ENCODE measurements around the gene SACM1L. TPM values are rescaled to one million over a fixed set of nuclear protein-coding genes. Genes with fewer than 3 reads are reported as not detected.
A peak's percentile ranks its signal among the peaks of the same experiment; 100 is the strongest.

Gene SACM1L
- total RNA-seq, 1 experiment from 2014 or later, result 79.6 TPM

- H3K4me1 Mint-ChIP-seq, result peaks cover 61% of the 10 kb centered on the region
- ATAC-seq, result no peak
- TF ChIP-seq GTF2I (CRISPR knock-in tag; conservative IDR thresholded peaks at IDR 0.05) (no peak), FOXP4 (CRISPR knock-in tag; IDR thresholded peaks at IDR 0.05) (no peak), NFYB (CRISPR knock-in tag; conservative IDR thresholded peaks at IDR 0.05; ENCODE audit: low read depth) (no peak), ZNF263 (CRISPR knock-in tag; IDR thresholded peaks at IDR 0.05; ENCODE audit: low read depth) (no peak), EMX1 (CRISPR knock-in tag; IDR thresholded peaks at IDR 0.05) (no peak), HMGA2 (CRISPR knock-in tag; IDR thresholded peaks at IDR 0.05) (no peak), JAZF1 (CRISPR knock-in tag; IDR thresholded peaks at IDR 0.05) (no peak), GABPB1 (CRISPR knock-in tag; IDR thresholded peaks at IDR 0.05) (no peak), MYBL2 (CRISPR knock-in tag; IDR thresholded peaks at IDR 0.05) (no peak), KAT7 (CRISPR knock-in tag; IDR thresholded peaks at IDR 0.05; ENCODE audit: borderline replicate concordance) (no peak), RORB (CRISPR knock-in tag; IDR thresholded peaks at IDR 0.05) (no peak), NR3C1 (CRISPR knock-in tag; conservative IDR thresholded peaks at IDR 0.05; ENCODE audit: low read depth) (no peak), ZNF425 (CRISPR knock-in tag; conservative IDR thresholded peaks at IDR 0.05) (no peak), NFE2L1 (CRISPR knock-in tag; IDR thresholded peaks at IDR 0.05) (no peak)
- TF ChIP-seq, protein P1, sequence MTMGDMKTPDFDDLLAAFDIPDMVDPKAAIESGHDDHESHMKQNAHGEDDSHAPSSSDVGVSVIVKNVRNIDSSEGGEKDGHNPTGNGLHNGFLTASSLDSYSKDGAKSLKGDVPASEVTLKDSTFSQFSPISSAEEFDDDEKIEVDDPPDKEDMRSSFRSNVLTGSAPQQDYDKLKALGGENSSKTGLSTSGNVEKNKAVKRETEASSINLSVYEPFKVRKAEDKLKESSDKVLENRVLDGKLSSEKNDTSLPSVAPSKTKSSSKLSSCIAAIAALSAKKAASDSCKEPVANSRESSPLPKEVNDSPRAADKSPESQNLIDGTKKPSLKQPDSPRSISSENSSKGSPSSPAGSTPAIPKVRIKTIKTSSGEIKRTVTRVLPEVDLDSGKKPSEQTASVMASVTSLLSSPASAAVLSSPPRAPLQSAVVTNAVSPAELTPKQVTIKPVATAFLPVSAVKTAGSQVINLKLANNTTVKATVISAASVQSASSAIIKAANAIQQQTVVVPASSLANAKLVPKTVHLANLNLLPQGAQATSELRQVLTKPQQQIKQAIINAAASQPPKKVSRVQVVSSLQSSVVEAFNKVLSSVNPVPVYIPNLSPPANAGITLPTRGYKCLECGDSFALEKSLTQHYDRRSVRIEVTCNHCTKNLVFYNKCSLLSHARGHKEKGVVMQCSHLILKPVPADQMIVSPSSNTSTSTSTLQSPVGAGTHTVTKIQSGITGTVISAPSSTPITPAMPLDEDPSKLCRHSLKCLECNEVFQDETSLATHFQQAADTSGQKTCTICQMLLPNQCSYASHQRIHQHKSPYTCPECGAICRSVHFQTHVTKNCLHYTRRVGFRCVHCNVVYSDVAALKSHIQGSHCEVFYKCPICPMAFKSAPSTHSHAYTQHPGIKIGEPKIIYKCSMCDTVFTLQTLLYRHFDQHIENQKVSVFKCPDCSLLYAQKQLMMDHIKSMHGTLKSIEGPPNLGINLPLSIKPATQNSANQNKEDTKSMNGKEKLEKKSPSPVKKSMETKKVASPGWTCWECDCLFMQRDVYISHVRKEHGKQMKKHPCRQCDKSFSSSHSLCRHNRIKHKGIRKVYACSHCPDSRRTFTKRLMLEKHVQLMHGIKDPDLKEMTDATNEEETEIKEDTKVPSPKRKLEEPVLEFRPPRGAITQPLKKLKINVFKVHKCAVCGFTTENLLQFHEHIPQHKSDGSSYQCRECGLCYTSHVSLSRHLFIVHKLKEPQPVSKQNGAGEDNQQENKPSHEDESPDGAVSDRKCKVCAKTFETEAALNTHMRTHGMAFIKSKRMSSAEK (CRISPR knock-in tag; IDR thresholded peaks at IDR 0.05; ENCODE audit: borderline replicate concordance), result no peak
- TF ChIP-seq, protein P2, sequence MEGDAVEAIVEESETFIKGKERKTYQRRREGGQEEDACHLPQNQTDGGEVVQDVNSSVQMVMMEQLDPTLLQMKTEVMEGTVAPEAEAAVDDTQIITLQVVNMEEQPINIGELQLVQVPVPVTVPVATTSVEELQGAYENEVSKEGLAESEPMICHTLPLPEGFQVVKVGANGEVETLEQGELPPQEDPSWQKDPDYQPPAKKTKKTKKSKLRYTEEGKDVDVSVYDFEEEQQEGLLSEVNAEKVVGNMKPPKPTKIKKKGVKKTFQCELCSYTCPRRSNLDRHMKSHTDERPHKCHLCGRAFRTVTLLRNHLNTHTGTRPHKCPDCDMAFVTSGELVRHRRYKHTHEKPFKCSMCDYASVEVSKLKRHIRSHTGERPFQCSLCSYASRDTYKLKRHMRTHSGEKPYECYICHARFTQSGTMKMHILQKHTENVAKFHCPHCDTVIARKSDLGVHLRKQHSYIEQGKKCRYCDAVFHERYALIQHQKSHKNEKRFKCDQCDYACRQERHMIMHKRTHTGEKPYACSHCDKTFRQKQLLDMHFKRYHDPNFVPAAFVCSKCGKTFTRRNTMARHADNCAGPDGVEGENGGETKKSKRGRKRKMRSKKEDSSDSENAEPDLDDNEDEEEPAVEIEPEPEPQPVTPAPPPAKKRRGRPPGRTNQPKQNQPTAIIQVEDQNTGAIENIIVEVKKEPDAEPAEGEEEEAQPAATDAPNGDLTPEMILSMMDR (IDR thresholded peaks at IDR 0.05), result no peak
- TF ChIP-seq, protein P3, sequence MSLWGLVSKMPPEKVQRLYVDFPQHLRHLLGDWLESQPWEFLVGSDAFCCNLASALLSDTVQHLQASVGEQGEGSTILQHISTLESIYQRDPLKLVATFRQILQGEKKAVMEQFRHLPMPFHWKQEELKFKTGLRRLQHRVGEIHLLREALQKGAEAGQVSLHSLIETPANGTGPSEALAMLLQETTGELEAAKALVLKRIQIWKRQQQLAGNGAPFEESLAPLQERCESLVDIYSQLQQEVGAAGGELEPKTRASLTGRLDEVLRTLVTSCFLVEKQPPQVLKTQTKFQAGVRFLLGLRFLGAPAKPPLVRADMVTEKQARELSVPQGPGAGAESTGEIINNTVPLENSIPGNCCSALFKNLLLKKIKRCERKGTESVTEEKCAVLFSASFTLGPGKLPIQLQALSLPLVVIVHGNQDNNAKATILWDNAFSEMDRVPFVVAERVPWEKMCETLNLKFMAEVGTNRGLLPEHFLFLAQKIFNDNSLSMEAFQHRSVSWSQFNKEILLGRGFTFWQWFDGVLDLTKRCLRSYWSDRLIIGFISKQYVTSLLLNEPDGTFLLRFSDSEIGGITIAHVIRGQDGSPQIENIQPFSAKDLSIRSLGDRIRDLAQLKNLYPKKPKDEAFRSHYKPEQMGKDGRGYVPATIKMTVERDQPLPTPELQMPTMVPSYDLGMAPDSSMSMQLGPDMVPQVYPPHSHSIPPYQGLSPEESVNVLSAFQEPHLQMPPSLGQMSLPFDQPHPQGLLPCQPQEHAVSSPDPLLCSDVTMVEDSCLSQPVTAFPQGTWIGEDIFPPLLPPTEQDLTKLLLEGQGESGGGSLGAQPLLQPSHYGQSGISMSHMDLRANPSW (CRISPR knock-in tag; conservative IDR thresholded peaks at IDR 0.05; ENCODE audit: low read depth), result no peak
- TF ChIP-seq, protein P4, sequence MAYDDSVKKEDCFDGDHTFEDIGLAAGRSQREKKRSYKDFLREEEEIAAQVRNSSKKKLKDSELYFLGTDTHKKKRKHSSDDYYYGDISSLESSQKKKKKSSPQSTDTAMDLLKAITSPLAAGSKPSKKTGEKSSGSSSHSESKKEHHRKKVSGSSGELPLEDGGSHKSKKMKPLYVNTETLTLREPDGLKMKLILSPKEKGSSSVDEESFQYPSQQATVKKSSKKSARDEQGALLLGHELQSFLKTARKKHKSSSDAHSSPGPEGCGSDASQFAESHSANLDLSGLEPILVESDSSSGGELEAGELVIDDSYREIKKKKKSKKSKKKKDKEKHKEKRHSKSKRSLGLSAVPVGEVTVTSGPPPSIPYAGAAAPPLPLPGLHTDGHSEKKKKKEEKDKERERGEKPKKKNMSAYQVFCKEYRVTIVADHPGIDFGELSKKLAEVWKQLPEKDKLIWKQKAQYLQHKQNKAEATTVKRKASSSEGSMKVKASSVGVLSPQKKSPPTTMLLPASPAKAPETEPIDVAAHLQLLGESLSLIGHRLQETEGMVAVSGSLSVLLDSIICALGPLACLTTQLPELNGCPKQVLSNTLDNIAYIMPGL (CRISPR knock-in tag; IDR thresholded peaks at IDR 0.05), result no peak
- TF ChIP-seq, protein P5, sequence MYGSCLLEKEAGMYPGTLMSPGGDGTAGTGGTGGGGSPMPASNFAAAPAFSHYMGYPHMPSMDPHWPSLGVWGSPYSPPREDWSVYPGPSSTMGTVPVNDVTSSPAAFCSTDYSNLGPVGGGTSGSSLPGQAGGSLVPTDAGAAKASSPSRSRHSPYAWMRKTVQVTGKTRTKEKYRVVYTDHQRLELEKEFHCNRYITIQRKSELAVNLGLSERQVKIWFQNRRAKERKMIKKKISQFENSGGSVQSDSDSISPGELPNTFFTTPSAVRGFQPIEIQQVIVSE (CRISPR knock-in tag; IDR thresholded peaks at IDR 0.05; ENCODE audit: borderline replicate concordance), result no peak
- TF ChIP-seq, protein P6, sequence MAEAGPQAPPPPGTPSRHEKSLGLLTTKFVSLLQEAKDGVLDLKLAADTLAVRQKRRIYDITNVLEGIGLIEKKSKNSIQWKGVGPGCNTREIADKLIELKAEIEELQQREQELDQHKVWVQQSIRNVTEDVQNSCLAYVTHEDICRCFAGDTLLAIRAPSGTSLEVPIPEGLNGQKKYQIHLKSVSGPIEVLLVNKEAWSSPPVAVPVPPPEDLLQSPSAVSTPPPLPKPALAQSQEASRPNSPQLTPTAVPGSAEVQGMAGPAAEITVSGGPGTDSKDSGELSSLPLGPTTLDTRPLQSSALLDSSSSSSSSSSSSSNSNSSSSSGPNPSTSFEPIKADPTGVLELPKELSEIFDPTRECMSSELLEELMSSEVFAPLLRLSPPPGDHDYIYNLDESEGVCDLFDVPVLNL (CRISPR knock-in tag; IDR thresholded peaks at IDR 0.05; ENCODE audit: borderline replicate concordance, low read depth), result no peak
- H3K36me3 Mint-ChIP-seq, result peaks cover 15% of the 10 kb centered on the region
- POLR2A ChIA-PET, result interaction anchor here (2.3 kb wide), 1 partner anchor 12 kb away, joined by 9 read pairs; no protein-coding TSS in a partner anchor
- peak overlapping the region; percentile 86 for H3K27ac Mint-ChIP-seq
- H3K4me3 Mint-ChIP-seq, result peak overlapping the region; percentile 84
- no peaks in the 10 kb centered on the region for H3K9me3 Mint-ChIP-seq
- CTCF ChIA-PET, result interaction anchor here (0.9 to 3.5 kb wide), 7 partner anchors 23 to 182 kb away, joined by 3 to 23 read pairs (median 4); no protein-coding TSS in a partner anchor
- no peak for DNase-seq (ENCODE audit: low spot score)
- H3K27me3 Mint-ChIP-seq (ENCODE audit: low read depth), result peaks cover 4% of the 10 kb centered on the region
Measured at GRCh38 chr3:45689787-45690145, 570 bp downstream of the SACM1L start.
